Hematopoietic multipotent progenitor cell treated with erythropoietin and hydrocortisone succinate and interleukin-3 and kit ligand, for 17 days (in vitro differentiated cells): ENCODE measurements around the gene KCNC4.

ENCODE experiments used
- DNase-seq: peaks from one replicate; pipeline ENCODE4 v3.0.0-alpha.2; 2015; ENCODE audit warnings: low spot score

The KCNC4 gene

GRCh38 chr1:110211496-110212168 lies 1.5 kb downstream of the KCNC4 start:
- DNase-seq = no peak

- no peak for DNase-seq
Measured at GRCh38 chr1:110212169-110213142, 2.3 kb downstream of the KCNC4 start.

GRCh38 chr1:110213143-110213540 lies 3.0 kb downstream of the KCNC4 start:
- no peak for DNase-seq

GRCh38 chr1:110214454-110215404 lies 4.6 kb downstream of the KCNC4 start:
- DNase-seq = no peak

- no peak for DNase-seq
Measured at GRCh38 chr1:110215621-110216515, 5.8 kb downstream of the KCNC4 start.

GRCh38 chr1:110216844-110217444 lies 6.8 kb downstream of the KCNC4 start:
- DNase-seq = no peak

- no peak for DNase-seq
Measured at GRCh38 chr1:110218137-110218536, 8.0 kb downstream of the KCNC4 start.

- no peak for DNase-seq
Measured at GRCh38 chr1:110218739-110219138, 8.6 kb downstream of the KCNC4 start.

GRCh38 chr1:110220324-110220723 lies 10.2 kb downstream of the KCNC4 start:
- DNase-seq = no peak

- no peak for DNase-seq
Measured at GRCh38 chr1:110221119-110221518, 11.0 kb downstream of the KCNC4 start.

GRCh38 chr1:110223127-110223526 lies 13.0 kb downstream of the KCNC4 start:
- DNase-seq = no peak

- no peak for DNase-seq
Measured at GRCh38 chr1:110223581-110223980, 13.5 kb downstream of the KCNC4 start.

GRCh38 chr1:110224240-110224995 lies 14.3 kb downstream of the KCNC4 start:
- DNase-seq = no peak

- no peak for DNase-seq
Measured at GRCh38 chr1:110225212-110225611, 15.1 kb downstream of the KCNC4 start.

- DNase-seq = no peak
Measured at GRCh38 chr1:110225756-110226404, 15.8 kb downstream of the KCNC4 start.

GRCh38 chr1:110227774-110228173 lies 17.7 kb downstream of the KCNC4 start:
- no peak for DNase-seq

- no peak for DNase-seq
Measured at GRCh38 chr1:110228381-110228780, 18.3 kb downstream of the KCNC4 start.

GRCh38 chr1:110228869-110229268 lies 18.8 kb downstream of the KCNC4 start:
- no peak for DNase-seq

GRCh38 chr1:110229348-110230001 lies 19.4 kb downstream of the KCNC4 start:
- DNase-seq = no peak
